T-cell (primary cell): Measurements from ENCODE around the gene SLC11A1. TPM values are rescaled to one million over a fixed set of nuclear protein-coding genes. Genes with fewer than 3 reads are reported as not detected.

ENCODE experiments used
- ATAC-seq, 4 experiments: fragments of 200-7000 bp in 3 of 4; fragments of 150-1000 bp in 1 of 4; cut with Tn5 transposase; replicated peaks in 1 of 4; 1 replicate in 3 of 4; 2 replicates in 1 of 4; pipeline ENCODE4 v1.10.0; 2021; ENCODE audit warnings: moderate library complexity in 3 of 4, mild to moderate bottlenecking in 2 of 4, moderate number of reproducible peaks in 1 of 4
- CTCF ChIA-PET, 2 donors: fragments of 300-600 bp; sonication (Branson Sonifier 250); formaldehyde crosslinking; loops; one replicate each; lab custom pipeline; 2022; ENCODE audit warnings: antibody characterized with exemption in 2 of 2; lab: Charles Lee
- POLR2A ChIA-PET, 2 donors: fragments of 300-600 bp; sonication (Branson Sonifier 250); formaldehyde crosslinking; loops; one replicate each; lab custom pipeline; 2022; ENCODE audit warnings: antibody characterized with exemption in 2 of 2; lab: Charles Lee
- DNase-seq, 35 experiments: peaks; one replicate each; pipeline versions ENCODE4 v3.0.0 to v3.0.0-alpha.2; 2013 to 2023
- H3K27ac ChIP-seq: one replicate; pipeline ENCODE4 v1.5.1; 2013; ENCODE audit warnings: low read length
- H3K27me3 ChIP-seq, 2 experiments: replicated peaks in 1 of 2; 1 replicate in 1 of 2; 2 replicates in 1 of 2; pipeline versions ENCODE4 v1.6.1 to v1.7.0; 2013; ENCODE audit warnings: low read length in 1 of 2, mixed read lengths in 1 of 2; ENCODE audit not compliant: control insufficient read depth in 2 of 2, insufficient read depth in 2 of 2; ENCODE audit errors: extremely low read depth in 1 of 2
- H3K36me3 ChIP-seq, 2 donors: 1 replicate in 1 of 2; 2 replicates in 1 of 2; pipeline versions ENCODE4 v1.6.1 to v1.7.0; 2013; ENCODE audit warnings: low read length in 1 of 2; ENCODE audit not compliant: control insufficient read depth in 2 of 2, insufficient read depth in 1 of 2; ENCODE audit errors: extremely low read depth in 1 of 2
- H3K4me1 ChIP-seq, 2 experiments: 1 replicate in 1 of 2; 2 replicates in 1 of 2; pipeline versions ENCODE4 v1.6.1 to v1.7.0; 2013; ENCODE audit warnings: low read length in 2 of 2, mixed read lengths in 1 of 2; ENCODE audit not compliant: insufficient read depth in 2 of 2, control insufficient read depth in 1 of 2; ENCODE audit errors: extremely low read depth in 1 of 2
- H3K4me3 ChIP-seq, 2 donors: 1 replicate in 1 of 2; 2 replicates in 1 of 2; pipeline versions ENCODE4 v1.5.1 to v1.7.0; 2013; ENCODE audit warnings: mild to moderate bottlenecking in 2 of 2, low read length in 1 of 2, moderate library complexity in 1 of 2; ENCODE audit not compliant: control insufficient read depth in 1 of 2; ENCODE audit errors: extremely low read depth in 1 of 2
- H3K9me3 ChIP-seq: 2 replicates; pipeline ENCODE4 v1.7.0; 2013
- H3K27ac Mint-ChIP-seq, 2 donors: one replicate each; pipeline ENCODE4 v1.8.0; 2020 to 2021; ENCODE audit warnings: mild to moderate bottlenecking in 2 of 2, mixed read lengths in 2 of 2
- H3K27me3 Mint-ChIP-seq, 2 donors: one replicate each; pipeline ENCODE4 v1.8.0; 2021 to 2022; ENCODE audit warnings: mixed read lengths in 2 of 2
- H3K36me3 Mint-ChIP-seq: one replicate; pipeline ENCODE4 v1.8.0; 2021; ENCODE audit warnings: mixed read lengths
- H3K4me1 Mint-ChIP-seq, 3 donors: one replicate each; pipeline ENCODE4 v1.8.0; 2020 to 2022; ENCODE audit warnings: mixed read lengths in 3 of 3, mild to moderate bottlenecking in 1 of 3
- H3K4me3 Mint-ChIP-seq, 3 donors: one replicate each; pipeline ENCODE4 v1.8.0; 2020 to 2022; ENCODE audit warnings: mild to moderate bottlenecking in 3 of 3, mixed read lengths in 3 of 3, moderate library complexity in 3 of 3
- H3K9me3 Mint-ChIP-seq, 3 donors: one replicate each; pipeline ENCODE4 v1.8.0; 2020 to 2022; ENCODE audit warnings: mixed read lengths in 3 of 3
- WGBS: methylation state at CpG from one replicate; pipeline ENCODE4 v1.1.5; 2013; ENCODE audit warnings: missing lambda C conversion rate; ENCODE audit not compliant: insufficient coverage; 5-methylcytosine and 5-hydroxymethylcytosine counted together
- total RNA-seq, 35 experiments: library from RNA in 6 of 35; stranded (reverse) in 6 of 35; fragments of 120-200 nt in 1 of 35; gene quantifications; one replicate each; pipeline versions ENCODE4 v1.2.1 to v1.2.4 and lab custom pipeline; 2013 to 2026

Gene SLC11A1
- total RNA-seq, 5 donors from 2014 or later (not counting 1 experiment from before 2014, with no cell fraction given), result 0.40 to 1.2 (median 0.79) TPM

- Mint-ChIP-seq H3K36me3 (no peaks in the 10 kb centered on the region), H3K27me3 (peaks cover 0 to 5% of the 10 kb centered on the region in 2 donors), H3K4me1 (peaks cover 10 to 21% (median 15%) of the 10 kb centered on the region in 3 donors), H3K9me3 (no peaks in the 10 kb centered on the region), H3K27ac (no peak overlapping the region), H3K4me3 (no peak overlapping the region)
- Histone ChIP-seq H3K4me1 (peaks cover 6 to 26% of the 10 kb centered on the region in 2 experiments), H3K27me3 (peaks cover 0 to 21% of the 10 kb centered on the region in 2 experiments), H3K27ac (no peak overlapping the region), H3K36me3 (no peaks in the 10 kb centered on the region), H3K4me3 (no peak overlapping the region), H3K9me3 (no peaks in the 10 kb centered on the region)
- ChIA-PET POLR2A (interaction anchor here in 1 of 2 donors (0.6 kb wide), 1 partner anchor 106 kb away, joined by 3 read pairs; no protein-coding TSS in a partner anchor), CTCF (interaction anchor here in 1 of 2 donors (0.5 kb wide), 1 partner anchor 88 kb away, joined by 3 read pairs; no protein-coding TSS in a partner anchor)
- 85% methylated on average over 12 of the region's 17 CpGs for WGBS
- no peak for DNase-seq
- no peak for ATAC-seq
These were observed 7.5 kb downstream of the SLC11A1 start for GRCh38 chr2:218389333-218390150.

DNA sequence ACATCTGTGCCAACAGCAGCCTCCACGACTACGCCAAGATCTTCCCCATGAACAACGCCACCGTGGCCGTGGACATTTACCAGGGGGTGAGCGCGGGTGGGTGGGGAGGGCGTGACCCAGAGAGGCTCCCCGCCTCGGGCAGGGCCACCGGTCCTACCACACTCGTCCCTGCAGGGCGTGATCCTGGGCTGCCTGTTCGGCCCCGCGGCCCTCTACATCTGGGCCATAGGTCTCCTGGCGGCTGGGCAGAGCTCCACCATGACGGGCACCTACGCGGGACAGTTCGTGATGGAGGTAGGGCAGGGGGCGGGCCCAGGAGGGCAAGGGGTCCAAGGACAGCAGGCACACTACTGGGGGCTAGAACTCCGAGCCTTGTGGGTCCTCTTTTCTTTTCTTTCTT, 9.1 kb downstream of the SLC11A1 start:
- peaks cover 0 to 21% of the 10 kb centered on the region in 2 experiments for H3K27me3 ChIP-seq
- H3K9me3 ChIP-seq, result no peaks in the 10 kb centered on the region
- no peak overlapping the region for H3K27ac ChIP-seq
- DNase-seq (no peak), ATAC-seq (no peak)
- POLR2A ChIA-PET, result no interaction called here
- no peaks in the 10 kb centered on the region for H3K36me3 ChIP-seq
- no peaks in the 10 kb centered on the region for H3K9me3 Mint-ChIP-seq
- no peak overlapping the region for H3K4me3 Mint-ChIP-seq
- WGBS, result 92% methylated on average over 12 of the region's 23 CpGs
- H3K27ac Mint-ChIP-seq, result no peak overlapping the region
- no peak overlapping the region for H3K4me3 ChIP-seq
- peaks cover 20 to 37% (median 26%) of the 10 kb centered on the region in 3 donors for H3K4me1 Mint-ChIP-seq
- H3K36me3 Mint-ChIP-seq, result no peaks in the 10 kb centered on the region
- H3K27me3 Mint-ChIP-seq, result peaks cover 0 to 5% of the 10 kb centered on the region in 2 donors
- H3K4me1 ChIP-seq, result peaks cover 17 to 40% of the 10 kb centered on the region in 2 experiments
- CTCF ChIA-PET, result interaction anchor here in 1 of 2 donors (1.0 kb wide), 1 partner anchor 119 kb away, joined by 3 read pairs; no protein-coding TSS in a partner anchor

- Histone ChIP-seq H3K4me3 (no peak overlapping the region), H3K27me3 (peaks cover 0 to 10% of the 10 kb centered on the region in 2 experiments), H3K9me3 (no peaks in the 10 kb centered on the region), H3K36me3 (no peaks in the 10 kb centered on the region), H3K27ac (no peak overlapping the region), H3K4me1 (peaks cover 20 to 47% of the 10 kb centered on the region in 2 experiments)
- Mint-ChIP-seq H3K4me3 (no peak overlapping the region), H3K4me1 (peaks cover 27 to 43% (median 30%) of the 10 kb centered on the region in 3 donors), H3K9me3 (no peaks in the 10 kb centered on the region), H3K27ac (peak overlapping the region in 1 of 2 donors; percentile 8), H3K36me3 (no peaks in the 10 kb centered on the region), H3K27me3 (no peaks in the 10 kb centered on the region)
- DNase-seq, result no peak
- no peak for ATAC-seq
- 92% methylated on average over 4 of the region's 5 CpGs for WGBS
- ChIA-PET CTCF (interaction anchor here in 1 of 2 donors (0.9 kb wide), 1 partner anchor 117 kb away, joined by 3 read pairs; no protein-coding TSS in a partner anchor), POLR2A (no interaction called here)
These were observed 10.4 kb downstream of the SLC11A1 start for GRCh38 chr2:218392459-218392858.

GRCh38 chr2:218392891-218393462, 10.9 kb downstream of the SLC11A1 start:
- 90% methylated on average over 15 of the region's 16 CpGs for WGBS
- peaks cover 0 to 5% of the 10 kb centered on the region in 2 experiments for H3K27me3 ChIP-seq
- no peak overlapping the region for H3K4me3 Mint-ChIP-seq

GRCh38 chr2:218393750-218394290, 11.7 kb downstream of the SLC11A1 start:
- Mint-ChIP-seq H3K9me3 (no peaks in the 10 kb centered on the region), H3K4me1 (peaks cover 32 to 46% (median 39%) of the 10 kb centered on the region in 3 donors), H3K4me3 (no peak overlapping the region), H3K27me3 (no peaks in the 10 kb centered on the region), H3K27ac (peak overlapping the region; percentile 69 to 76), H3K36me3 (no peaks in the 10 kb centered on the region)
- ChIA-PET CTCF (interaction anchor here (0.6 to 2.1 kb wide), 12 partner anchors 14 to 168 kb away, joined by 3 to 11 read pairs (median 4); partner anchors contain the start of genes AAMP (in 1 of the 2), CATIP (in 1 of the 2) and PNKD (in 1 of the 2)), POLR2A (interaction anchor here (0.6 to 0.7 kb wide), 4 partner anchors 58 to 247 kb away, joined by 3 to 6 read pairs (median 5); no protein-coding TSS in a partner anchor)
- 81% methylated on average over 6 of the region's 8 CpGs for WGBS
- peak in 4 of 35 experiments; percentile 17 to 58 (median 38) for DNase-seq
- no peak for ATAC-seq
- Histone ChIP-seq H3K27me3 (no peaks in the 10 kb centered on the region), H3K27ac (no peak overlapping the region), H3K9me3 (no peaks in the 10 kb centered on the region), H3K36me3 (no peaks in the 10 kb centered on the region), H3K4me3 (no peak overlapping the region), H3K4me1 (peaks cover 24 to 54% of the 10 kb centered on the region in 2 experiments)

More at GRCh38 chr2:218392891-218393462, 10.9 kb downstream of the SLC11A1 start:
- Mint-ChIP-seq H3K9me3 (no peaks in the 10 kb centered on the region), H3K27ac (peak overlapping the region in 1 of 2 donors; percentile 36), H3K27me3 (no peaks in the 10 kb centered on the region), H3K4me1 (peaks cover 32 to 46% (median 35%) of the 10 kb centered on the region in 3 donors), H3K36me3 (no peaks in the 10 kb centered on the region)
- Histone ChIP-seq H3K36me3 (no peaks in the 10 kb centered on the region), H3K9me3 (no peaks in the 10 kb centered on the region), H3K4me1 (peaks cover 24 to 47% of the 10 kb centered on the region in 2 experiments), H3K4me3 (no peak overlapping the region), H3K27ac (no peak overlapping the region)
- no peak for DNase-seq
- POLR2A ChIA-PET, result interaction anchor here (0.6 to 0.7 kb wide), 3 partner anchors 57 to 180 kb away, joined by 3 to 4 read pairs (median 3); no protein-coding TSS in a partner anchor
- CTCF ChIA-PET, result interaction anchor here (0.7 to 2.1 kb wide), 8 partner anchors 15 to 118 kb away, joined by 3 to 6 read pairs (median 4); no protein-coding TSS in a partner anchor
- no peak for ATAC-seq
